ENCODE measurements around the gene PLD1.
"Not testable (repeated sequence)": the region's sequence is repeated elsewhere in the genome, so short reads cannot be mapped to it uniquely, and the experiment has no call there.

PLD1 gene

DNA sequence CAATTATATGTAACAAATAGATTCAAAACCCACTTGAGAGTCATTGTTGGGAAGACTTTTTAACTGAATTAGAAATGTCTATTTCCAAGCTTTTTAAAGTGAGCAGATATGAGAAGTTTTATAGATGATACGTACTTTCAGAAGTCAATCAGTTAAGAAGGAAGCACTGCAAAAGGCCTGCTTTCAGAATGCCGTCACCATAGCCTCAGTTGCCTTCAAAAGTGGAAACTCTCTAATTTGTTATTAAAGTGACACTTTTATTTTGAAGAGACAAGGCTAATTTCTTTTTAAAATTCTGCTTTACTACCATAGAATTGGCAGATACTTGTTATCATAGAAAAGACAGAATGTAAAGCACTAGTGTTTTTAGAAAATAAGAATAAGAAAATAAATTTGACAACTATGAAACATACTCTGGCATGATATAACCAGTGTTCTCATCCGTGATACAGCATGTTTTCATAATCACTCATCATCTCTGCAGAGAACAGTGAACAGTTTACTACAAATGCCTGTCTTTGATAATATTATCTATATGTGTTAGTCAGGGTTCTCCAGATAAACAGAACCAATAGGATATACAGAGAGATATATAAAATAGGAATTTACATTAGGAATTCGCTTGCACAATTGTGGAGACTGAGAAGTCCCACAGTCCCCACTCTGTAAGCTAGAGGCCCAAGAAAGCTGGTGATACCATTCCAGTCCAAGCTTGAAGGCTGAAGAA lies 7.0 kb upstream of the PLD1 start:
- no peak for DNase-seq (ENCODE audit: low read depth)

DNA sequence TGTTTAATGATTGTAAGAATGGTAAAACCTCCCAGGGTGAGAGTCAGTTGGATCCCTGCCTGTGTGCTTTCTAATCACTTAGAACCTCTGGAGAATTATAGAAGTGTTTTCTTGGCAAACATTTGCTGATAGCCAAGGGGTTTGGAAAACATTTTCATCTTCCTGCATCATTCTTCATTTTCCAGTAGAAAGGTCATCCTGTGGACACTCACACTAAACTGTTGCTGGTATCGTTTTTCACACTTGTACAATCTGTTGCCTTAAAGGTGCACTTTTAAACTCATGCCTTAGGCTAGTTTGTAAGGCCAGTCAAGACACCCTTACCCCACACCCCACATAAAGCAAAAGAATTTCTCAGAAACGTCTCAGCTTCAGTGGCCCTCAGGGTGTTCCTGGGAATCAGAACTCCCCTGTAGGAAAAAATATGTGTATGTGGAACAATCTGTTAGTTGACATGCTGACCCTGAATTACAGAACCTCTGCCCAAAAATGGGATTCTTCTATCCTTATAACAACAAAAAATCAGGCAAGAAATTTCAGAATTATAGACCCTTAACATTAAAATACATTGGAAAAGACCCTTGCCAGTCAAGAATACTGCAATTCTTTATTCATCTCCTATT lies 5.8 kb upstream of the PLD1 start:
- no peak for DNase-seq (ENCODE audit: low read depth)

DNA sequence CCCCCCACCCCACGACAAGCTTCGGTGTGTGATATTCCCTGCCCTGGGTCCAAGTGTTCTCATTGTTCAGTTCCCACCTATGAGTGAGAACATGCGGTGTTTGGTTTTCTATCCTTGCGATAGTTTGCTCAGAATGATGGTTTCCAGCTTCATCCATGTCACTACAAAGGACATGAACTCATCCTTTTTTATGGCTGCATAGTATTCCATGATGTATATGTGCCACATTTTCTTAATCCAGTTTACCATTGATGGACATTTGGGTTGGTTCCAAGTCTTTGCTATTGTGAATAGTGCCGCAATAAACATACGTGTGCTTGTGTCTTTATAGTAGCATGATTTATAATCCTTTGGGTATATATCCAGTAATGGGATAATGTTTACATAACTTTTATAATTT lies 4.4 kb upstream of the PLD1 start:
- DNase-seq (ENCODE audit: low read depth) = not testable (repeated sequence)

DNA sequence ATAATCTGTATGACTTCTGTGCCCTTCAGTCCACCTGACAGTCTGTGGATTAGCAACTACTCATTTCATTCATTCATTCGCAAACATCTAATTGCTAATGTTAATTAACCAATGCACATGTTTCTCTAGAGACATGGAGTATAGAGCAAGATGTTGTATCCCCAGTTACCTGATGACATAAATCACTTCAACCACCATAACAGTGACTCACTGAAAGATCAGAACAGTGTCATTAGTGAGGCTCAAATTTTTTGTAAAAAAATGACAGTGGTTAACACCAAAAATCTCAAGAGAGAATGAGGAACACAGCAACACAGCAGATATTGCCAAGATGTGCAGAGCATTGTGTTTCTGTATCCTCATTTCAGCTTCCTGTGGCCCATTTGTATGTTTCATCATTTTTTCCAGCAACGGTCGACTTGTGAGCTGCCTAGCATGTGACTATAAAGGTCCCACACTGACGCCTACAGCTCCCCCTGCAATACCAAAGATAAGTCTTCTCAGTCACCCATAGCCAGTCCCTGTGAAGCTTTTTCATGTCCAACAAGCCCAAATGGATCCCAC lies 3.7 kb upstream of the PLD1 start:
- no peak for DNase-seq (ENCODE audit: low read depth)

DNA sequence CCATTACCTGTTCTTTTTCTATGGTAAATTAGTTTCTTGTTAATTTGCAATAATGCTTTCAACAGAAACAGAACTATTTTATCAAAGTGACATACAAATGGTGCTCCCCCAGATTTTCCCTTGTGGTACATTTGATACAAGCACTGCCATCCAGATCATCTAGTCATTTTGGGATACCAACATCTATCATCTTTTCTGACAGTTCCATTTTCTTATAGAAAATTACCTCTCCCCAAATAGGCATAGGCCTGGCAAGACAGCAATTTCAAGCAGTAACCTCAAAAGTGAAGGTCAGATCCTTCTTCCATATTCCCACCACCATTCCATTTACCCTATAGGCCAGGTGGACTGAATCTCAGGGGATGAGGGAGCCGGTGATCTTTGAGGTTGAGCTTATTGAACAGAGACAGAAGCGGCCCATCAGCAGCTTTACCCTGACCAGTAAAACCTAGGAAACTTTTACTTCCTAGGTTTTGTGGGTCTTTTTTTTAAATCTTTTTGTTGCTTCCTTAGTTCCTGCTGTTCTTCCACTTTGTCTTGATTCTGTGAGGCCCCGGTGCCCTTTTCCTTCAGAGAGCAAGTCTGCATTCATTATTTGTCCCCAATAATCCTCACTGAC lies 3.1 kb upstream of the PLD1 start:
- DNase-seq (ENCODE audit: low read depth) = no peak

DNA sequence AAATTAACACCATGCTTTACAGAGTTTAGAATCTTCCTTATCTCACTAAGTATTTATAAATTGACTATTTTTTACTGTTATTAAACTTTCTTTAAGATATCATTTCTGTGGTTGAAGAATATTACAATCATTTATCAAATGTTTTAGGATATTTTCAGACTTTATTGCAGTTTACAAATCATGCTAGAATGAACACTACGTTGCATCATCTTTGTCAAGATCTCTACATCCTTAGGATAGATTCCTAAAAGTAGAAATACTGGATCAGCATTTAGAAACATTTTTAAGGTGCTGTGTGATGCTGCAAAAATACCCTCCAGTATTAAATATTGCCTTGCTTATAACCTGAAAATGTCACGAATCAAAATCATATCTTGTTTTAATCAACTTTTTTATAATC lies 2.5 kb upstream of the PLD1 start:
- DNase-seq (ENCODE audit: low read depth) = no peak

DNA sequence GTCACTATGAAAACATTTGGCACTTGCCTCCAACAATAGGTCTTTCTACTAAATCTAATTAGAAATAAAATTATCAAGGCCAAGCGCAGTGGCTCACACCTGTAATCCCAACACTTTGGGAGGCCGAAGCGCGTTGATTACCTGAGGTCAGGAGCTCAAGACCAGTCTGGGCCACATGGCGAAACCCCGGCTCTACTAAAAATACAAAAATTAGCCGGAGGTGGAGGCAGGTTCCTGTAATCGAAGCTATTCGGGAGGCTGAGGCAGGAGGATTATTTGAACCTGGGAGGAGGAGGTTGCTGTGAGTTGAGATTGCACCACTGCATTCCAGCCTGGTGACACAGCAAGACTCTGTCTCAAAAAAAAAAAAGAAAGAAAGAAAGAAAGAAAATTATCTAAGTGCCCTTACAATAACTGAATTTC lies 1.6 kb upstream of the PLD1 start:
- DNase-seq (ENCODE audit: low read depth) = peak; percentile 84

DNA sequence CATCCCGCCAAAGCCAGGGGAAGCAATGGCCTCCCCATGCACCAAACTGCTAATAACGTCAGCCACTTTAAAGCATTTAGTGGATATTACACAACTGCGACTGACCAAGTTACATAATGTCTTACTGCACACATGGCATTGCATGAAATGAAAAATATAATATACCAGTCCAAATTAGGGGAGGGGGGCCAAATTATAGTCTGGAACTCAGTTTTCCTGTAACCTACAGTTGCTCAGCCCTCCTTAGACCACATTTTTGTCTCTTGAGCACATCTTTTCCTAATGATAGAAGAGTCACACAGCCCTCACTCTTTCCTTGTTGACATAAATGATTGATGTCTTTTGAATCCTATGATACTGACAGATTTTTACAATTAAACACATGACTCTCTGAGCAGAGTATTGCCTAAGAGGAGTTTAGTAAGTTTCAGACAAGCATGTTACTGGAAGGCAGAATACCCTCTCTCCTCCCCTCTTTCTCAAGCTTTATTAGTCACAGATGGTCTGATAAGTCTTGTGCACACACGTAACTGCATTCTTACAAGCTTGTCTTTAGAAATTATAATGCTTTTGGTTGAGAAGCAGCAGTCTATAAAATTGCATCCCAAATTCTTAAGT lies 1.1 kb upstream of the PLD1 start:
- DNase-seq (ENCODE audit: low read depth) = peak; percentile 100

DNA sequence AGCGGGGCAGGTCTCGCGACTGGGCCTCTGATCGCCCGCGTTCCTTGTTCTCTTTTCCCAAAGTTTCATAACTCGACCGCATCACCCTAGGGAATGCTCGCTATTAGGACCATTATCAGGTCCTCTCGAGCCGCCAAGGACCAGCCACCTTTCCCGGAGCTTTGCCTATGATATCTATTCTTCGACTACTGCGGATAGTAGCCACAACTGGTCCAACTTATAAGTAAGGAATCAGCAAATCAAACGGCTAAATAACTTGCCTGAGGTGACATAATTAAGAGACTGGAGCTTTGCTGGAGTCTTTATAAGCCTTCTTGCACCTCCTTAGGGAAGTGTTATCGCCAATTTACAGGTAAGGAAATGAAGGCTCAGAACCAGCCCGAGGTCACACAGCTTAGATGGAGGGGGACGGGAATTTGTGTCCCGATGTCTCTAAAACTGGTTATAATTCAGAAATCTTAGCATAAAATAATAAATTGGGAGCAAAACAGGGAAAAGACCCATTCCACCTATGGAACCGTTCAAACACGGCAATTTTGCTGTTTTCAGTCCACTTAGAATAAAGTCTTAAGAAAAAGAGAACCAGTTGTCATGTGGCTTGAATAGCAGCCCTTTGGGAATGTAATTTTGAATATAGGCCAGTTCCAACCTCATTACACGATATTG lies 479 bp upstream of the PLD1 start:
- no peak for DNase-seq (ENCODE audit: low read depth)

DNA sequence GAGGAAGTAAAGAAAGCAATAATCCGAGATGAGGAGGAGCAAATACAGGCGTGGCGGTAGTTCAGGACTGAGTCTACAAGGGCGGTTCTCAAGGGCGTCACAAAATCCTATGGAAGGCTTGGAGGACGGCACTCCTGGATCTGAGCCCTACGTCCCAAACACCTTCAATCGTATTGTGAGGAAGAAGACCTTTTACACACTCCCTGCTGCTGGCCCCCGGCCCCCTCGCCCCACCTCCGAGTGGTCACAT lies 747 bp downstream of the PLD1 start:
- peak; percentile 75 for DNase-seq (ENCODE audit: low read depth)

DNA sequence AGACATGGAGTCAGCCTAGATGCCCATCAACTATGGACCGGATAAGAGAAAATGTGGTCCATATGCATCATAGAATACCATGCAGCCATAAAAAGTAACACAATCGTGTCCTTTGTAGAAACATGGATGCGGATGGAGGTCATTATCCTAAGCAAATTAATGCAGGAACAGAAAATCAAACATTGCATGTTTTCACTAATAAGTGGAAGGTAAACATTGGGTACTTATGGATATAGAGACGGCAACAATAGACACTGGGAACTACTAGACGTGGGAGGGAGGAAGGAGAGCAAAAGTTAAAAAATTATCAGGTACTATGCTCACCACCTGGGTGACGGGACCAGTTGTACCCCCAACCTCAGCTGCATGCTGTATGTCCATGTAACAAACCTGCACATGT lies 2.5 kb downstream of the PLD1 start:
- no peak for DNase-seq (ENCODE audit: low read depth)

DNA sequence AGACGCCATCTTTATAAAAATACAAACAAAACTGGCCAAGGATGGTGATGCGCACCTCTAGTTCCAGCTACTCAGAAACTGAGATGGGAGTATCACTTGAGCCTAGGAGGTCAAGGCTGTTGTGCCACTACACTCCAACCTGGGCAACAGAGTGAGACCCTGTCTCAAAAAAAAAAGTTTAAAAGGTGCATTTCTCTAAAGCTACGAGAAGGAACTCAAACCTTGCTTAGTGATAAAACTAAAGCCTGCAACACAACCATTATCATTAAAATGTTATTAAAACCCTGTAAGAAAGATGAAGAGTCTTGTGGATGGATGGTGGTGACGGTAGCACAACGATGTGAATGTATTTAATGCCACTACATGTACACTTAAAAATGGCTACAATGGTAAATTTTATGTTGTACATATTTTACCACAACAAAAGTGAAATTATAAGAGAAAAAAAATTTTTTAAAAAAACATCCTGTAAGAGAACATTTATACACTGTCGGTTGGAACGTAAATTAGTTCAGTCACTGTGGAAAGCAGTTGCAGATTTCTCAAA lies 3.1 kb downstream of the PLD1 start:
- no peak for DNase-seq (ENCODE audit: low read depth)

DNA sequence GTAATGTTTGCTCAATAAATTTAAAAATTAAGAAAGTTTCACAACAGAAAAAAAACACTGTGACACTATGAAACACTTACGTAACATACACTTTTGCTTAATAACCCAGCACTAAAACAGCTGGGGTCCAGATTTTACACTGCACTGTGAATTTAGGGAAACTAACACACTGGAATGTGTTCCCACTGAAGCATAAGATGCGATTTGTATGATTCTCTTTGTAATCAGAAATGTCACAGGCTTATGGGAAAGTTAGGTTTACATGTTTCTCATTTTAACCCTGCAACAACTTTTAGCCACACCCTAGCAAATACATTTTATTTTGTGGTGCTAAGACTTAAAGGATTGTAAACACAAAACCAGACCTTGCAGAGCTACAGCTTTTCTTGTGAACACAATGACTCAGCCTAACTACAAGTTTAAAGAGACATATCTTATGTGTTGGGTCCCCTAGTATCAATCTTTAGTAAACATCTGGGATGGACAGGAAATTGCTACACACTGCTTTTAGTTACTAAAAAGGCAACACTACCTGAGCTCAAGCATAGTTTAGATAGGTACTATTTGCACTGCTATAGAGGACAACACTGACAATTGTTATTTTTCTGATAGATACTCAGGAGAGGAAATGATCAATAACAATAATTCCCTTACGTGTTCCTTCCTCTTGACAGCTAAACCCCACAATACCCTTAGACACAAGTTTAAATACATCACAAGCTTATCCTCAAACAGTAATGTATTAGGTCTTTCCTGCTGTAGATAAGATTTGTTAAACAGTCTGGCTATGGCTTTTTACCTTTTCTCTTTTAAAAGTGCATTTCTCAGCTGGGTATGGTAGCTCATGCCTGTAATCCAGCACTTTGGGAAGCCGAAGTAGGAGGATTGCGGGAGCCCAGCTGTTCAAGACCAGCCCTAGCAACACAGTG lies 3.8 kb downstream of the PLD1 start:
- DNase-seq (ENCODE audit: low read depth) = peak; percentile 95

DNA sequence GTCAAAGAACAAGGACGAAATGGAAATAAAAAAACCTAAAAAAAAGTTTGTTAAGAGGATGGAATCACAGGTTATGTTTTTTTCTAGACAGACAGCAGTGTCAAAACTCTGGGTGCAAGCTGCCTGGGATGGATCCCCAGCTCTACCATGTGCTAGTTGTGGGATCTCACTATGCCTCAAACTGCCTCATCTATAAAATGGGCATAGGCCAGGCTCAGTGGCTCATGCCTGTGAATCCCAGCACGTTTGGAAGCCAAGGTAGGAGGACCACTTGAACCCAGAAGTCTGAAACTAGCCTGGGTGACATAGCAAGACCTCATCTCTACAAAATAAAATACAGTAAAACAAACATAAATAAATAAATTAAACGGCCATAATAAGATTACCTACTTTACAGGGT lies 4.6 kb downstream of the PLD1 start:
- no peak for DNase-seq (ENCODE audit: low read depth)

DNA sequence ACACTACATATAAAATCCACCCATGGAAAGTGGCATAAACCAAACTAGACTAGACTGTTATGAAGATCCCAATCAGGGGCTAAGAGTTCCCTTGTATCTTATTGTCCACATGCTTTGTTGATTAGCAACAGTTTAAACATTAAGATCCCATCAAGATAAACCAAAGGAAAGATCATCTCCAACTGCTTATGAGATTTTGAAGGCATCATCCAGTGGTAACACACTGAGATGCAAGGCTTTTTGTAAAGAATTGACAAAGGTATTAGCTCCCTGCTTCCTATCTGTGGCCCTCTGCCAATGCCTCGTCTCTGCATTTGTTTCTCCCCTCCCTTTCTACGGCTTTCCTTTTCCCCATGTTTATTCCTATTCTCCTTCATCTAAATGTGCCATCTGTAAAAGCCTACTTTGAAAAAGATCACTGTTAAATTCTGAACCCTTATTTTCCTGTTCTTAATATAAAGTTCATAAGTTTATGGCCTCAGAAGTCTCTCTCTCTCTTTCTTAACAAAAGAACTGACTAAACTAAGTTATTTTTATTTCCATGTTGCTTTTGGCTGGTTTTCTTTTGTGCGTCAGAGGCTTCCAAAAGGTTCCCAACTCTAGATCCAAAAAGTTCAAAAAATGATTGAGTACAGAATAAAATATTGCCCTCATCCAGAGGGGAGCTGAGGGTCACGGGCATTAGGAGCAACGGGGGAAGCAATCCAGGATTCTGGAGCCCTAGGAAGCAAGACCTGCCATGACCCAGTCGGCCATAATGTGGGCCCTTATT lies 5.5 kb downstream of the PLD1 start:
- DNase-seq (ENCODE audit: low read depth) = peak; percentile 57

DNA sequence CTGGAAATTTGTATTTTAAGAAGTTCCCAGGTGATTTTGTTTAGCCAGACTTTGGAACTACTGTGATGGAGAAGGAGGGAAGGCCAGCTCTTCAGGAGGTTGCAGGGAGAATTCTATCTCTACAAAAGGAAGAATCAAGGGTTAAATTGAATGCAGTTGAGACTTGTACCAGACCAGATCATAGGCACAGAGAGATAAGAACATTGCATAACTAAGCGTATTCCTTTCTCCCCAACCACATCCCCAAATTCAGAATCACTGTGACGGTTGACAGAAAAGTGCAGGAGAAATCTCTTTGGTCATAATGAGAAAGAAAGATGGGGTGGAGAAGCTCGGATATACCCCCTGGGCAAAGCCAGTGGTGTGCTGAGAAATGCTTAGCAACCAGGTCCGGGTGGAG lies 7.2 kb downstream of the PLD1 start:
- no peak for DNase-seq (ENCODE audit: low read depth)

DNA sequence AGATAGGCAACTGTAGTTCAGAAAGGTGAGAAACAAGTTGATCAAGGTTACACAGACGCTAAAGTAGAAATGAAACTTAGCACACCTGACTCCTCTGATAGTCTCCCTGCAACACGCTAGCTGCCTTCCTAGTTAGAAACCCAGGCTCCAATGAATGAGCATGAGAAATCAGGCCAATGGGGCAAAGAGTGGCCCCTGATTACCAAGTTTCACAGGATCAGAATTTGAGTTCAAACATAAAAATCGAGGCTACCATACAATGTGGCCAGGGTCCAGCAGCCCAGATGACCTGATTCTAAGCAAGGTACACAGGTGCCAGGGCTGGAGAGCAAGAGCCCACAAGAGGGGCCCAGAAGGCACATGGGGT lies 7.7 kb downstream of the PLD1 start:
- DNase-seq (ENCODE audit: low read depth) = no peak

DNA sequence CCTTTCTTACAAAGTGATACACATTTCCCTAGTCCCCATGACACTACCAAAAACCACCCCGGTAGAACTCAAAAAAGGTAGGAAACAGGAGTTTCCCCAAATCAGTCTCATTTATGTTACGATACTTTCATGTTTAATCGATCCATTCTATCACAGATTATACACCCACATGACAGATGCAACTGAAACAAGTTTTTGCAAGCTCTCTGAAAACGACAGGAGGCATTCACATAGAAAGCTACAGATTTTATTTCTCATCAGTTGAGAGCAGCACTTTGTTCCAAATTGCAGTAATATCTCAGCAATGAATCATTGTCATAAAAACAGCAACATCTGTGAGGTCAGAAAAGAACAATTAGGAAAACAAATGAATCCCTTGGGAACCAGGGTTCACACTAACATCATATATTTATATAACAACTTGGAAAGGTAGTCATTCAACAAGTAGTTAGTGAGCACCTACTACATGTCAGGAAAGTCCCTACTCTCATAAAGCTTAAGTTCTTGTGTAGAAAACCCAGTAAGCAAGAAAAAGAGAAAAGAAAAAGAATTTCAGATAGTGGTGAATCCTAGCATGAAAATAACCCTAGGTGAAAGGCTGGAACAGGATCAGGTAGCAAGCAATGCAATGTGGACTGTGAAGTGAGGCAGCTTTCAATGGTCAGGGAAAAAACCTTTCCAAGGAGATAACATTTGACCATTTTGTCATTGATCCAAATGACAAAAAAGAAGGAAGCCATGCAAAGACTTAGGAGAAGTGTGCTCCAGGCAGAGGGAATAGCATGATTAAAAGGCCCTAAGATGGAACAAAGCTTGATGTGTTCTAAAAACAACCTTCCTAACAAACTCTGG lies 8.3 kb downstream of the PLD1 start:
- peak; percentile 92 for DNase-seq (ENCODE audit: low read depth)

DNA sequence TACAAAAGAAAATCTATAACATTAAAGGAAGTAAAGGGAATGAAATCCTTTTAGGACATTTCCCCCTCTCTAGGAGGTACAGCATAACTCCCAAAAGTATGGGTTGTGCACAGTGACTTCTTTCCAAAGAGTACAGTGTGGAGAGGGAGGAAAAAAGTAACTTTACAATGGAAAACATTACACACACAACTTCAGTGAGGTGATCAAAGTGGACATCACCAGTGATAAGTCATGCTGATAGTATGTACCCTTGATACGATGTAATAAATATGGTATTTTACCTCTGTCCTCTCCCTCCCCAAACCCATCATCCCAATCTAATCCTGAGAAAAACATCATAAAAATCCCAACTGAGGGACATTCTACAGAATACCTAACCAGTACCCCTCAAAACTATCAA lies 10.8 kb downstream of the PLD1 start:
- peak; percentile 52 for DNase-seq (ENCODE audit: low read depth)

DNA sequence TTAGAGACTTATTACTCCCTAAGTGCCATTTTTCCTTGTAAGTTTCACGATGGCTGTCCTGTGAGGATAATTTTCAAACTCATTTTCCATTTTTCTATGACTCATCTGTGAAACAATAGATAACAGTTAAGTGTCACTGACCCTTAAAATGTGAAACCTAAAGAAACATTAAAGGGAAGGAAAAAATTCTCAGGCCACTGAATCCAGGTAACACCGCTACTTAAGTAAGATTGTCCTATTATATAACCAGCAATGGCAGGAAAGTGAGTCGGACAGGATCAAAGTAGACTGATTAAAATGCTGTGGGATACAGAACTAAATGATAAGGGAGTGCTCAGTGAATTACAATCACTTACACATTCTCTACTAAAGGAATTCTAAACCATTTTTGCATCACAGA lies 12.4 kb downstream of the PLD1 start:
- no peak for DNase-seq (ENCODE audit: low read depth)

Data from iris pigment epithelial cell (primary cell).